Lower leg skin (tissue), 4 donors: ENCODE results near the gene GGNBP2. TPM values are rescaled to one million over a fixed set of nuclear protein-coding genes. Genes with fewer than 3 reads are reported as not detected.

Experiments
- DNase-seq, 2 donors: peaks; one replicate each; pipeline ENCODE4 v3.0.0-alpha.2; 2019; ENCODE audit warnings: low spot score in 2 of 2
- H3K4me3 ChIP-seq: fragments of 200-600 bp; sonication (generic); 2 replicates; pipeline ENCODE4 v1.5.1; 2017; ENCODE audit warnings: mild to moderate bottlenecking, low read depth; ENCODE audit not compliant: poor library complexity, severe bottlenecking
- POLR2A ChIP-seq, 2 donors: fragments of 450-650 bp; IDR thresholded peaks; one replicate each; pipeline ENCODE4 v1.6.1; 2016 to 2017; ENCODE audit warnings: antibody characterized with exemption in 2 of 2, mild to moderate bottlenecking in 1 of 2, moderate library complexity in 1 of 2
- WGBS, 2 donors: methylation state at CpG; one replicate each; pipeline ENCODE4 v1.1.5; 2018; 5-methylcytosine and 5-hydroxymethylcytosine counted together
- intact Hi-C: fragments of 100-400 bp; cut with DNase I; formaldehyde crosslinking; loops from one replicate; pipeline ENCODE4 v1.15.0; 2023; ENCODE audit warnings: low total_unique reads
- total RNA-seq, 4 donors: library from RNA; depleted of rRNA; stranded (reverse); fragments of >200 nt; gene quantifications; one replicate each; pipeline ENCODE4 v1.1.0, GENCODE V29; 2016
- TF ChIP-seq, protein P1 (sequence below), 3 donors: fragments of 450-650 bp; IDR thresholded peaks; one replicate each; pipeline ENCODE4 v1.5.1; 2016; ENCODE audit warnings: antibody characterized with exemption in 3 of 3, mild to moderate bottlenecking in 3 of 3, moderate library complexity in 2 of 3

Gene GGNBP2
- total RNA-seq, 4 donors from 2014 or later = 38.2 to 79.6 (median 55.0) TPM

DNA sequence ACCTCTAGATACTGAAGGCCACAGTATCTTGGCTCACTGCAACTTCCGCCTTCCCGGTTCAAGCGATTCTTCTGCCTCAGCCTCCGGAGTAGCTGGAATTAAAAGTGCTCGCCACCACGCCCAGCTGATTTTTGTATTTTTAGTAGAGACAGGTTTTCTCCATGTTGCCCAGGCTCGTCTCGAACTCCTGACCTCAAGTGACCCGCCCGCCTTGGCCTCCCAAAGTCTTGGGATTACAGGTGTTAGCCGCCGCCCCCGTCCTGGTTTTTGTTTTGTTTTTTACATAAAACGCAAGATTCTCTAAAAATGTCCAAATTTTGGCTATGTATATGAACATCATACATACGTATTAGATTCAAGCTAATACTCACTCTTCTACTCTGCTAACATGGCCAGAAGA, 2.0 kb upstream of the GGNBP2 start:
- H3K4me3 ChIP-seq = no peak overlapping the region
- 89 to 91% methylated on average over 15 of the region's 15 CpGs for WGBS, 2 donors
- TF ChIP-seq, protein P1, sequence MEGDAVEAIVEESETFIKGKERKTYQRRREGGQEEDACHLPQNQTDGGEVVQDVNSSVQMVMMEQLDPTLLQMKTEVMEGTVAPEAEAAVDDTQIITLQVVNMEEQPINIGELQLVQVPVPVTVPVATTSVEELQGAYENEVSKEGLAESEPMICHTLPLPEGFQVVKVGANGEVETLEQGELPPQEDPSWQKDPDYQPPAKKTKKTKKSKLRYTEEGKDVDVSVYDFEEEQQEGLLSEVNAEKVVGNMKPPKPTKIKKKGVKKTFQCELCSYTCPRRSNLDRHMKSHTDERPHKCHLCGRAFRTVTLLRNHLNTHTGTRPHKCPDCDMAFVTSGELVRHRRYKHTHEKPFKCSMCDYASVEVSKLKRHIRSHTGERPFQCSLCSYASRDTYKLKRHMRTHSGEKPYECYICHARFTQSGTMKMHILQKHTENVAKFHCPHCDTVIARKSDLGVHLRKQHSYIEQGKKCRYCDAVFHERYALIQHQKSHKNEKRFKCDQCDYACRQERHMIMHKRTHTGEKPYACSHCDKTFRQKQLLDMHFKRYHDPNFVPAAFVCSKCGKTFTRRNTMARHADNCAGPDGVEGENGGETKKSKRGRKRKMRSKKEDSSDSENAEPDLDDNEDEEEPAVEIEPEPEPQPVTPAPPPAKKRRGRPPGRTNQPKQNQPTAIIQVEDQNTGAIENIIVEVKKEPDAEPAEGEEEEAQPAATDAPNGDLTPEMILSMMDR (IDR thresholded peaks at IDR 0.05) = no peak
- TF ChIP-seq POLR2A (IDR thresholded peaks at IDR 0.05) = no peak
- intact Hi-C loops = no loop called here
- DNase-seq = no peak

- intact Hi-C loops = no loop called here
- TF ChIP-seq, protein P1 (IDR thresholded peaks at IDR 0.05) = no peak
- TF ChIP-seq POLR2A (IDR thresholded peaks at IDR 0.05) = no peak
- WGBS, 2 donors = 1% methylated on average over 10 of the region's 10 CpGs
- DNase-seq = no peak
- peak overlapping the region; percentile 96 for H3K4me3 ChIP-seq
Measured at GRCh38 chr17:36544044-36544306, 744 bp upstream of the GGNBP2 start.

DNA sequence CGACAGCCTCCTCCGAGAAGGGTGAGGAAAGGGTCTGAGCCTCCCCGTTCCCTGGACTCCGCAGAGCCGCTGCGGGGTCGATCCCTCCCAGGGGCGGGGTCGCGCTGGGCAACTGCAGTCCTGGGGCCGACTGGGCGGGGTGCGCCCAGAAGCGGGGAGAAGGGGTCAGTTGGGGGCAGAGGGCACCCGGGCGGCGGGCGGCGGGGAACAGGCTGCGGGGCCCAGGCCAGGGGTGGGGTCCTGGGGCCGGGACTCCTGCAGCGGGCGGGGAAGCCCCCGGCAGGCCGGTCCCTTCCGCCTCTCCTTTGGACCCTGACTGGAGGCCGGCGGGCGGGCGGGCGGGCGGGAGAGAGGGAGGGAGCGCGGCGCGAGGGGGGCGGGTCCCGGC, 352 bp downstream of the GGNBP2 start:
- TF ChIP-seq, protein P1 (IDR thresholded peaks at IDR 0.05) = no peak
- TF ChIP-seq POLR2A (IDR thresholded peaks at IDR 0.05) = no peak
- 1% methylated on average over 17 of the region's 38 CpGs; no CpG with 5 or more reads in 1 of the 2 donors for WGBS, 2 donors
- DNase-seq = no peak
- intact Hi-C loops = no loop called here
- H3K4me3 ChIP-seq = peak overlapping the region; percentile 96

- intact Hi-C loops = no loop called here
- 1 to 2% methylated on average over 24 to 37 of the region's 60 CpGs for WGBS, 2 donors
- DNase-seq = peak; percentile 96 to 99
- peak overlapping the region; percentile 43 for H3K4me3 ChIP-seq
- no peak for TF ChIP-seq POLR2A (IDR thresholded peaks at IDR 0.05)
- TF ChIP-seq, protein P1 (IDR thresholded peaks at IDR 0.05) = no peak
Measured at GRCh38 chr17:36545465-36546417, 1.0 kb downstream of the GGNBP2 start.

- no peak for TF ChIP-seq POLR2A (IDR thresholded peaks at IDR 0.05)
- TF ChIP-seq, protein P1 (IDR thresholded peaks at IDR 0.05) = no peak
- DNase-seq = no peak
- peak overlapping the region; percentile 43 for H3K4me3 ChIP-seq
- 9 to 13% methylated on average over 7 of the region's 7 CpGs for WGBS, 2 donors
- intact Hi-C loops = no loop called here
Measured at GRCh38 chr17:36546418-36547093, 1.8 kb downstream of the GGNBP2 start.
